ENCODE results near the gene BTBD3.

BTBD3 gene

DNA sequence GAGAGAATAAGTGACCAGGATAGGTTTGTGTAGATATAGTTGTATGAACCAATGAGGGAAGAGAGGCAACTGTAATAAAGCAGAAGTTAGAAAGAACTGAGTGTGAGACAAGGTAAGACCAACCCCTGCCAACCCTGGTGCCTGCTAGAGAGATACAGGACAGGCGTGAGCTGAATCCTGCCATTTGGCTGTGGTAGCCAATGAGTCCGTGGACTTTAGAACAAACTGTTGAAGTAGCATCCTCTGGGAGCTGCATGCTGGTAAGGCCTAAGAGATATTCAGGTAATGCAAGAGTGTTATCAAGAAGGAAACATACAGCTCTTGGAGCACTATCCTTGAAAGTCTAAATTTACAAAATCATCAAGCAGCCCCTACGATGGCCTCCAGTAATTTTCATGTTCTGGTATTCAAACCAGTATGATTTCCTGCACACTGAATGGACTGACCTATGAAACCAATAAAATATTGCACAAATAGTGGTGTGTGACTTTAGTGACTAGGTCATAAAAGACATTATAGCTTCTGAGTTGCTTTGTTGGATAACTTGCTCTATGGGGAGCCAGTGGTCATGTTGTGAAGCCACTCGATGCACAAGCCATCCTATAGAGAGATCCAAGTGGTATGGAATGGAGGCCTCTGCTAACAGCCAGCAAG lies 24.0 kb downstream of the BTBD3 start:
- Histone ChIP-seq H3K27ac (no peak overlapping the region), H3K27me3 (ENCODE audit: insufficient read depth, low read depth, severe bottlenecking) (no peaks in the 10 kb centered on the region), H3K9me3 (ENCODE audit: severe bottlenecking) (no peaks in the 10 kb centered on the region), H3K4me3 (ENCODE audit: low read depth, low read length) (no peak overlapping the region), H3K36me3 (no peaks in the 10 kb centered on the region)
- TF ChIP-seq, protein P1, sequence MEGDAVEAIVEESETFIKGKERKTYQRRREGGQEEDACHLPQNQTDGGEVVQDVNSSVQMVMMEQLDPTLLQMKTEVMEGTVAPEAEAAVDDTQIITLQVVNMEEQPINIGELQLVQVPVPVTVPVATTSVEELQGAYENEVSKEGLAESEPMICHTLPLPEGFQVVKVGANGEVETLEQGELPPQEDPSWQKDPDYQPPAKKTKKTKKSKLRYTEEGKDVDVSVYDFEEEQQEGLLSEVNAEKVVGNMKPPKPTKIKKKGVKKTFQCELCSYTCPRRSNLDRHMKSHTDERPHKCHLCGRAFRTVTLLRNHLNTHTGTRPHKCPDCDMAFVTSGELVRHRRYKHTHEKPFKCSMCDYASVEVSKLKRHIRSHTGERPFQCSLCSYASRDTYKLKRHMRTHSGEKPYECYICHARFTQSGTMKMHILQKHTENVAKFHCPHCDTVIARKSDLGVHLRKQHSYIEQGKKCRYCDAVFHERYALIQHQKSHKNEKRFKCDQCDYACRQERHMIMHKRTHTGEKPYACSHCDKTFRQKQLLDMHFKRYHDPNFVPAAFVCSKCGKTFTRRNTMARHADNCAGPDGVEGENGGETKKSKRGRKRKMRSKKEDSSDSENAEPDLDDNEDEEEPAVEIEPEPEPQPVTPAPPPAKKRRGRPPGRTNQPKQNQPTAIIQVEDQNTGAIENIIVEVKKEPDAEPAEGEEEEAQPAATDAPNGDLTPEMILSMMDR (IDR thresholded peaks at IDR 0.05; ENCODE audit: low read depth, low read length), result no peak
- no peak for DNase-seq

DNA sequence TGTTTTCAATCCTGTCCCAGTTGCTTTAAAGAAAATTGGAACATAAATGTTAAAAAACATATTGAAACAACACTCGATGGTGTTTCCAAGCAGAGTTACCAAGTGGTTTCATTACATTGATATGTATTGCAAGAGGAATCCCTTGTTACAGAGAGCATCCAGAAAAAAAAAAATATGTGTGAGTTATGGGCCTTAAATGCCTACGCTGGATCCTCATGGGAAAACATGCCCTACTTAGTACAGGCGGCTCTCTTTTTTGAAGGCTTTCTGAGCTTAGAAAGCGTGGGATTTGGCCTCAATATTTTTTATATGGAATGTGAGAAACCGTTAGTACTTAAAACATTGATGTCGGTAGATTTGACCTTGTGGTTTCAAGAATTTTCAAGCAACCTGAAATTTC lies 26.1 kb downstream of the BTBD3 start:
- Histone ChIP-seq H3K27ac (no peak overlapping the region), H3K9me3 (ENCODE audit: severe bottlenecking) (no peaks in the 10 kb centered on the region), H3K4me3 (ENCODE audit: low read depth, low read length) (no peak overlapping the region), H3K36me3 (no peaks in the 10 kb centered on the region), H3K27me3 (ENCODE audit: insufficient read depth, low read depth, severe bottlenecking) (no peaks in the 10 kb centered on the region)
- DNase-seq, result no peak
- TF ChIP-seq, protein P1 (IDR thresholded peaks at IDR 0.05; ENCODE audit: low read depth, low read length), result no peak

DNA sequence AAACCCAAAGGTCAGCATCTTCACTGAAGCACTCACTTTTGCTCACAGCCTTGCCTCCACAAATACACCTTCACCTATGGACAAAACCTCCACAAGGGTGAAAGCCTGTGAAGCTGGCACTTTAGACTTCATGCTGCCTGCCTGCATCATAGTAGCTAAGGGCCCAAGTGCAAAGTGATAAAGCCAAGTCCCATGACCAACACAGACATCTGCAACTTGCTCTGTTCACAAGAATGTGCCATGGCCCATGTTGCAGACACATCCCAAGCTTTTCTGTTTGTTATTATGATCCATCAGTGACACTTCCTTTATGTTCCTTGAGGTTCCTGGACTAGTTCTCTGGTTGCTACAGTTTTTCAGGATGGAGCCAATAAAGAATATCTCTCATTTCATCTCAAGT lies 31.1 kb downstream of the BTBD3 start:
- TF ChIP-seq, protein P1 (IDR thresholded peaks at IDR 0.05; ENCODE audit: low read depth, low read length), result no peak
- H3K36me3 ChIP-seq, result no peaks in the 10 kb centered on the region
- no peak for DNase-seq
- no peak overlapping the region for H3K27ac ChIP-seq
- H3K27me3 ChIP-seq (ENCODE audit: insufficient read depth, low read depth, severe bottlenecking), result no peaks in the 10 kb centered on the region
- H3K9me3 ChIP-seq (ENCODE audit: severe bottlenecking), result no peaks in the 10 kb centered on the region
- H3K4me3 ChIP-seq (ENCODE audit: low read depth, low read length), result no peak overlapping the region

DNA sequence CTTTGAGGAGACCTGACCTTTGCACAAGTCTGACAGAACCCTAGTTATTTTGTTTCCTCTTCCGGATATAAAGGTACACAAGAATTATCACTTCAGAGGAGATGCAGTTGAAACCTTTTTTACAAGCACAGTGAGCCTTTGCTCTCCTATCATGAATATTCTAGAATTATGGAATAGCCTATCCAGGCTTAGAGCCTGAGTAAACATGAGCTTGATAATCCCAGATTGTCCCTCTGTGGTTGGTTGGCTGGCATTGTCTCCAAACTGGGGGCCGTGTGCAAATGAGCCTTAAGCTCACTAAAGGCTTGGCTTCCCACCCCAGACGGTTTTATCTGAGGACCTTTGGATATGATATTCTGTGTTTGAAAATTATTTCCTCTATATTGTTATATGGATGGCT lies 32.0 kb downstream of the BTBD3 start:
- TF ChIP-seq, protein P1 (IDR thresholded peaks at IDR 0.05; ENCODE audit: low read depth, low read length), result no peak

DNA sequence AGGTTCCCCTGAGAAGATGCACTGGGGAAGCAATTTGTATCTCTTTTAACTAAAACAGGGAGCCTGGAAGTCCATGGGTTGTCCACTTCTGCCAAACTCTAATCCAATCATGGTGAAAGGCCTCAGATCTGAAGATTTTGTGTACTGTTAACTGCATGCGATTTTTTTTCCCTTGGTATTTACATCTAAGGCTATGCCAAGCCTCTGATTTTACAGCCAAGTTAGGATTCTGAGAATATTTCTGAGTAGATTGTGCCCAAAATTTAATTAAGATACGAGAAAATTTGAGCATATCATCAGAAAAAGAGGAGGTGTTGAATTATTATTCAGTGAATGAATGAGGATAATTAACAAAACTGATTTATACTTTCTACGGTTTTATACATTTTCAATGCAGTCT lies 34.0 kb downstream of the BTBD3 start:
- no peak overlapping the region for H3K27ac ChIP-seq
- no peaks in the 10 kb centered on the region for H3K36me3 ChIP-seq

More for the DNA sequence above, 32.0 kb downstream of the BTBD3 start:
- no peak overlapping the region for H3K27ac ChIP-seq
- H3K4me3 ChIP-seq (ENCODE audit: low read depth, low read length), result no peak overlapping the region
- H3K27me3 ChIP-seq (ENCODE audit: insufficient read depth, low read depth, severe bottlenecking), result no peaks in the 10 kb centered on the region
- H3K9me3 ChIP-seq (ENCODE audit: severe bottlenecking), result no peaks in the 10 kb centered on the region
- no peak for DNase-seq
- H3K36me3 ChIP-seq, result no peaks in the 10 kb centered on the region

More for the DNA sequence above, 34.0 kb downstream of the BTBD3 start:
- Histone ChIP-seq H3K27me3 (ENCODE audit: insufficient read depth, low read depth, severe bottlenecking) (no peaks in the 10 kb centered on the region), H3K4me3 (ENCODE audit: low read depth, low read length) (no peak overlapping the region), H3K9me3 (ENCODE audit: severe bottlenecking) (no peaks in the 10 kb centered on the region)
- no peak for DNase-seq
- TF ChIP-seq, protein P1 (IDR thresholded peaks at IDR 0.05; ENCODE audit: low read depth, low read length), result no peak
